HG03460 (cell line): ENCODE data around the gene NCKAP1.

Source experiments
- ATAC-seq: cut with Tn5 transposase; IDR thresholded peaks from one replicate; pipeline ENCODE4 v1.9.1; 2021; ENCODE audit not compliant: unreplicated experiment

Gene NCKAP1

GRCh38 chr2:182950546-182950945 lies 87.7 kb downstream of the NCKAP1 start:
- no peak for ATAC-seq

DNA sequence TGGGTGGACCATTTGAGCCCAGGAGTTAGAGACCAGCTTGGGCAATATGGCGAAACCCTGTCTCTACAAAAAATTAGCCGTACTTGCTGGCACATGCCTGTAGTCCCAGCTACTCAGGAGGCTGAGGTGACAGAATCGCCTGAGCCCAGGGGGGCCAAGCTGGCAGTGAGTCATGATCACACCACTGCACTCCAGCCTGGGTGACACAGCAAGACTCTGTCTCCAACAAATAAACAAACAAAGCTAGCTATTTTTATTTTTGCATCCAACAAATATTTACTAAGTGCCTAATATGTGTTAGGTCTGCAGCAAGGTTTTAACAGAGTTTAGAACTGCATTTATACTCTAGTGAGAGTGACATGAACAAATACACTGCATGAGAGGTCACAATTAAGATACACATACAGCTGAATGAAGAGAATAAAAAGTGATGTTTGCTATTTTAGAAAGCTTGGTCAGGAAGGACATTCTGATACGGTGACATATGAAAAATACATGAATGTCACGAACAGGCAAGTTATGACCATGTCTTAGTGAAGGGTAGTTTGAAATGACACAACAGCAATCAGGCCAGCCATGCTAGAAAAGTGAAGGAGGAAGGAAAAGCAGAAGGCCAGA lies 88.6 kb downstream of the NCKAP1 start:
- no peak for ATAC-seq

DNA sequence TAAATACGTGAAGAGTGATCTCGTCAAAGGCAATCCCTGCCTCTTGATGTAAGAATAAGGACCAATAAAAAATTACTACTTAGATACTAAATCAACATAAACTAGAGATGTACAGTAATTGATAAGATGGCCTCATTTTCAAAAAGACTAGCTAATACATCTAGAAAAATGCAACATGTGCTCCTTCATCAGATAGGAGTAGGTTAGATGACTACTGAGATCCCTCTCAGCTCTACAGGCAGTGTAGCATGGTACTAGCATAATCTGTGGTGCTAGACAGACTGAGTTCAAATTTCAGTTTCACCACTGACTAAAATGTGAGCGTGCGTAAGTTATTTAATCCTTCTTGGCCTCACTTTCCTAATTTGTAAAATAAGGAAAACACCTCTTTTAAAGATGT lies 89.2 kb downstream of the NCKAP1 start:
- no peak for ATAC-seq

DNA sequence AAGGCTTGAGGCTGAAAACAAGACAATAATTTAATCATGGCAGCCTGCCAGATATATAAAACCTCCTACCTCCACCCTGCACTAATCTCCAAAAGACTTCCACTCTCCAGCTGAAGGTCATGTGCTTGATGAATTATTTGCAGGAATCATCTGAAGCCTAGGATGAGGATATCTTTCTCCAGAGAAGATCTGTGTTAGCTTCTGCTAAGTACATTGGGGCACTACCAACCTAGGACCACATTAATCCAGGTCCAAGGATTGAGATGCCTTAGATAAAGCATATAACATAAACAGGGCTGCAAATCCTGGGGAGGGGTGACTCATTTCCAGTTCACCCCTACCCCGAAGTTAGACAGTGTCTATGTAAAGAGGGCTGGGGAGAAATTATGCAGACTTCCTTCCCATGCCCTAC lies 91.3 kb downstream of the NCKAP1 start:
- no peak for ATAC-seq

DNA sequence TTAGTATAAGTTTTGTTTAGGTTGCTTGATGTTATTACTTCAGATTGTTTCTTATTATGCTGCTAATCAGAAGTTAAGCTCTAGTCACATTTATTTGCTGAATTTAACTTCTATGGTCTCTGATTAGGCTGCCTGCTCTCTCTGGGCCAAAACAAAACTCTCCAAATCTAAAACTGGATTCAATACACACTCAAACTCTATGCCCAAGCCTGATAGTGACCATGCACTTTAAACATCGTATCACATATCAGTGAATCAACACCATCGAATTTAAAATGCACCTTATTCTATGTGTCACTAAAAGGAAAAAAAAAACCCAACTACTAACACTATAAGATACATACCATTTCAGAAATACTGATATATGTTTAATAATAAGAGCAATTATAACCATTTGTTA lies 94.9 kb downstream of the NCKAP1 start:
- ATAC-seq: no peak

DNA sequence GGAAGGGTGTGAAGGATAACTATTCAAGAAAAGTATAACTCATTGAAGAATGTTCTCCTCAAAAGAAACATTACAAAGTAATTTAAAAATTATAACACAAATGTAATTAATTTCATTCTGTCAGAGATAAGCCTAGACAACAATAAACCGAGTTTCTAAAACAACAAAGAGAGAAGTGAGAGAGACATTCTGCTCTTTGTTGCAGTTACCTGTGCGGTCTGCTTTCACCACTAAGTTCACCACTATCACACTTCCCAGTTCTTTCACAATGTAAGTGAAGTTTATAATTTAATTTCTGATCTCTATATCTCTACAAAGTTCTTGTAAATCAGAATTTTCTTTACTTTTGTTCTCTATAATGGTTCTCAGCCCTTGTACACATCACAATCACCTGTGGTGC lies 95.5 kb downstream of the NCKAP1 start:
- ATAC-seq: no peak

DNA sequence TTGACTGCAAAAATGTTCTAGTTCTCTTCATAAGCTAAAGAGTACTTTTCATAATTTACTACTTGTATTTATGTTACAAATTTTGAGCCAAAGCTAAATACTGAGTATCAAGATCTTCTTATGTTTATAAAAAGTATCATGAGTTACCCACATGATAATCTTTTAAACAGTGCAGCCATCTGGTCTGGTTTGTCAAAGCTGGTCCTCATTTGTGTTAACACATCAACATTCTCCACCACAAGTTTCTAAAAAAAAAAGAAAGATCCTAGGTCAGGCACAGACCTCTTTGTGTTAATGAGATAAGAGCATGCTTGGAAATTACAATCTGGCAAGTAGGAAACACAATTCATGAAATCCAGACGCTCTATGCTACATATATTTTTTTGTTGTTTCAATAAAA lies 96.3 kb downstream of the NCKAP1 start:
- ATAC-seq: no peak

- no peak for ATAC-seq
These were observed 97.0 kb downstream of the NCKAP1 start for GRCh38 chr2:182941121-182941722.

GRCh38 chr2:182937870-182938269 lies 100.4 kb downstream of the NCKAP1 start:
- ATAC-seq: no peak

DNA sequence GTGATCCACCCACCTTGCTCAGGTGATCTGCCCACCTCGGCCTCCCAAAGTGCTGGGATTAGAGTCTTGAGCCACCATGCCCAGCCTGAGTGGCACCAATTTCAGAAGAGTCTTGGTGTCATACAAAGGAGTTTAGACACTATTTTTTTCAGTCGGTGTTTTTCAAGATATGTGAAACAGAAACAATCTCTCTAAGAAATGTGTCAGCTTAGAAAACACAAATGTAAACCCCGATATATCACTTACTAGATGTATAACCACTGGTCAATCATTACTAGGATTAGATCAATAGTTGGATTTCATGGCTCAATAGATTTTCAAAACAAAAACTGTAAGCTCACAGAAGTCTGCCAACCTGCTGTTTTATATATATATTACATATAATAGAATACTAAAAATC lies 104.6 kb downstream of the NCKAP1 start:
- peak; percentile 82 for ATAC-seq

GRCh38 chr2:182929972-182930371 lies 108.3 kb downstream of the NCKAP1 start:
- ATAC-seq: no peak

DNA sequence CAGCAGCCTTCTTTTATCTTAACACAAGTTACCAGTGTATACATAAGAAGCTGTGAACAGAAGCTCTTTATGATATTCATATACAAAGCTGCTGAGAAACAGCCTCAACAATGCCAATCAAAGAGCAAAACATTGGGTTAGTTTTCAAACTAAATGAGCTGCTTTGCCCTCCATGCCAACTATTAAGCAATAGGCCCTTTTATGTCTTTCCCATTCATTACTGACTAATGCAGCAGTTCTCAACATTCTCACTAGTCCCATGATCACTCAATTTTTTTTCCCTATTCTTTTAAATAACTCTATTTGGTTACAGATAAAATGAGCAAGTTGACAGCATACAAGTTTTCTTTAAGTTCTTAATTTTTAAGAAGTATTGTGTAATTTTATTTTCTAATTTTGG lies 114.0 kb downstream of the NCKAP1 start:
- ATAC-seq: no peak

- ATAC-seq: no peak
These were observed 117.0 kb downstream of the NCKAP1 start for GRCh38 chr2:182921234-182921633.

DNA sequence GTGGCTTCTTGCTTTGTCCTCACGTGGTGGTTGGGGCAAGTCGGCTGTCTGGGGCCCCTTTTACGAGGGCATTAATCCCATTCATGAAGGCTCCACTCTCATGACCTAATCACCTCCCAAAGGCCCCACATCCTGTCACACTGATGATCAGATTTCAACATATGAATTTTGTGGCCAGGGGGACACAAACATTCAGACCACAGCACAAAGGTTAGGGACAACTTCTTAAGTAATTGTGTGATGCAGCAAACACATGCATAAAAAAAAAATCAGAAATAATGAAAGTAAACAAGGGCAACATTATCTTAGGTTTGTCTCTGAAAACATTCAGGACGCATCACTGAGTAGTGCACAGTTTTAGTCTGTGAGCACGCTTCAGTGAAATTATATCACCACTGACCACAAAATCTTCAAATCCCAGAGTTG lies 117.6 kb downstream of the NCKAP1 start:
- ATAC-seq: no peak

- ATAC-seq: no peak
These were observed 118.2 kb downstream of the NCKAP1 start for GRCh38 chr2:182920089-182920488.

GRCh38 chr2:182918961-182919652 lies 119.2 kb downstream of the NCKAP1 start:
- no peak for ATAC-seq

- ATAC-seq: no peak
These were observed 120.3 kb downstream of the NCKAP1 start for GRCh38 chr2:182917924-182918323.

- no peak for ATAC-seq
These were observed 121.8 kb downstream of the NCKAP1 start for GRCh38 chr2:182916417-182916816.

GRCh38 chr2:182915369-182916326 lies 122.6 kb downstream of the NCKAP1 start:
- ATAC-seq: no peak

- ATAC-seq: no peak
These were observed 123.4 kb downstream of the NCKAP1 start for GRCh38 chr2:182914852-182915251.

- no peak for ATAC-seq
These were observed 125.2 kb downstream of the NCKAP1 start for GRCh38 chr2:182913064-182913463.
